IPS-18c (cell line): ENCODE results near the gene HEATR5B.
"Not testable (repeated sequence)": the region's sequence is repeated elsewhere in the genome, so short reads cannot be mapped to it uniquely, and the experiment has no call there.

Source experiments
- H3K4me3 ChIP-seq: 2 replicates; pipeline ENCODE4 v1.7.0; 2013; ENCODE audit warnings: low read depth, mild to moderate bottlenecking, low read length, moderate library complexity; ENCODE audit not compliant: insufficient read depth
- H3K9me3 ChIP-seq: one replicate; pipeline ENCODE4 v1.6.1; 2013; ENCODE audit warnings: mild to moderate bottlenecking, low read length, moderate library complexity; ENCODE audit not compliant: control insufficient read depth, insufficient read depth

Gene HEATR5B

DNA sequence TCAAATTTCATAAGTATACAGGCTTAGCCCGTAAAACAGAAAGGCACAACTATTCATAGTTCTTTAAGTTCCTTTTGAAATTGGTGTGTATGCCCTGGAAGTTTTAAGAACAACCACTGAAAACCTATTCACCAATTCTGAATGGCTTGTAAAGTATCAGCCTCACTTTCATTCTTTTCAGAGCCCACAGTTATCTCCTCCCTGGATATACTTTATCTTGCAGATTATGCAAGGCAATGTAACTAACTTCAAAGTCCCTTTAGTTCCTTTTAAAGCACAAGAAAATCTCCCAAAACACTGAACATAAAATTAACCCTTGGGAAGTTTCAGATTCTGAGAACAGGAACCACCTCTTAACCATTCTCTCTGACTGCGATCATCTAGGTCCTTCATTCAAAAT lies 119.0 kb downstream of the HEATR5B start:
- H3K9me3 ChIP-seq, result no peaks in the 10 kb centered on the region

DNA sequence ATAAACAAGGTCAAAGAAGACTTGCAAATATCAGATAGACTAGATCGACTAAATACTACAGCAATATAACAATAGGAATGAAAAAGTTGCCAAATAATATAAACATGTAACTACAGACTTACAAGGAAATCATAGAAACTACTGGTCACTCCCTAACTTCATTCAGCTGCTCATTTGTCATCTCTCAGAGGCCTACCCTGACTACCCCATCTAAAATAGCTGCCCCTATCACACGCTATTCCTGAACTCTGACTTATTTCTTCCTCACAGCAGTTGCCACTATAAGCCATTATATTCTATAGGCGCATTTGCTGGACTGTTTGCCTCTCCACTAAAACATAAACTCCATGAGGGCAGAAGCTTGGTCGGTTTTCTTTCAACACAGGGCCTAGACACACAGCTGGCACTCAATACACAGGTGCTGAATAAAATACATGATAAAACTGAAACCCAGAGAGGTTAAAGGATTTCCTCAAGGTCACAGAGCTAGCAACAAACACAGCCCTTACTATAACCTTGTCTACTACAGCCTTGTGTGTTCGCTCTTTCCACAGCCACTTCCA lies 119.6 kb downstream of the HEATR5B start:
- peak overlapping the region; percentile 94 for H3K4me3 ChIP-seq
- H3K9me3 ChIP-seq, result no peaks in the 10 kb centered on the region

More for the DNA sequence above, 119.0 kb downstream of the HEATR5B start:
- H3K4me3 ChIP-seq, result peak overlapping the region; percentile 94

DNA sequence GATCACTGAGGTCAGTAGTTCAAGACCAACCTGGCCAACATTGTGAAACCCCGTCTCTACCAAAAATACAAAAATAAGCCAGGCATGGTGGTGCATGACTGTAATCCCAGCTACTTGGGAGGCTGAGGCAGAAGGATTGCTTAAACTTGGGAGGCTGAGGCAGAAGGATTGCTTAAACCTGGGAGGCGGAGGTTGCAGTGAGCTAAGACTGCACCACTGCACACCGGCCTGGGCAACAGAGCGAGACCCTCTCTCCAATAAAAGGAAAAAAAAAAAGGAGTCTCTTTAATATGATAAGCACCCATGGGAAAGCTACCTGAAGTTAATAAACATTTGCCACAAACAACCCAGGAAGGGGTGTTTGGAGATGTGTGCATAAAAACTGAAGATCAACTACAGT lies 120.4 kb downstream of the HEATR5B start:
- no peaks in the 10 kb centered on the region for H3K9me3 ChIP-seq
- H3K4me3 ChIP-seq, result no peak overlapping the region

DNA sequence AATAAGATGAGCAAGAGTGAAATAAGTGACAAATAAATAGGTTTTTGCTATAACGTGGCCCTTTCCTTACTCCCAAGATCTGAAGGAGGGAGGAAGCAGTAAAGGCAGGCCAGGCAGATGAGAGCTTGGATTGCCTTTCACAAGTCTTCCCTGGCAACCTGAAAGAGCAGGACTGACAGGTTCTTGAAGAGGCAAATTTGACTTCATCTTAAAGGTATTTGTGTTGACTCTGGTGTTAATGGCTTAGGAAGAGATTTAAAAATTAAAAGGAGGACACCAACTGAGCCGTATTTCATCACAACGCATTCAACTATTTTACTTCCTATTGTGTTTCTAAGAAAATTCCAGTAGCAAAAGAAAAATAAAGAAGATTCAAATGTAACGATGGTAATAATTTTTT lies 121.1 kb downstream of the HEATR5B start:
- Histone ChIP-seq H3K4me3 (no peak overlapping the region), H3K9me3 (no peaks in the 10 kb centered on the region)

DNA sequence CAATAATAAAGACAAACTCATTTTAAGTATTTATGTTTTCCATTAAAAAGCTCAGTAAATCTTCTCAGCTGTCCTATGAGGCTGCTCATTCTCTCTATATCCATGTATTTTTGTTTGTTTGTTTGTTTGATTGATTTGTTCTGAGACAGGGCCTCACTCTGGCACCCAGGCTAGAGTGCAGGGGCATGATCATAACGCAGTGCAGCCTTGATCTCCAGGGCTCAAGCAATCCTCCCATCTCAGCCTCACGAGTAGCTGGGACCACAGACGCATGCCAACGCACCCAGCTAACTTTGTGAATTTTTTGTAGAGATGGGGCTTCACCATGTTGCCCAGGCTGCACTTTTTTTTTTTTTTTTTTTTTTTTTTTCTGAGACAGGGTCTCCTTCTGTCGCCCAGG lies 123.4 kb downstream of the HEATR5B start:
- H3K9me3 ChIP-seq, result no peaks in the 10 kb centered on the region
- no peak overlapping the region for H3K4me3 ChIP-seq

DNA sequence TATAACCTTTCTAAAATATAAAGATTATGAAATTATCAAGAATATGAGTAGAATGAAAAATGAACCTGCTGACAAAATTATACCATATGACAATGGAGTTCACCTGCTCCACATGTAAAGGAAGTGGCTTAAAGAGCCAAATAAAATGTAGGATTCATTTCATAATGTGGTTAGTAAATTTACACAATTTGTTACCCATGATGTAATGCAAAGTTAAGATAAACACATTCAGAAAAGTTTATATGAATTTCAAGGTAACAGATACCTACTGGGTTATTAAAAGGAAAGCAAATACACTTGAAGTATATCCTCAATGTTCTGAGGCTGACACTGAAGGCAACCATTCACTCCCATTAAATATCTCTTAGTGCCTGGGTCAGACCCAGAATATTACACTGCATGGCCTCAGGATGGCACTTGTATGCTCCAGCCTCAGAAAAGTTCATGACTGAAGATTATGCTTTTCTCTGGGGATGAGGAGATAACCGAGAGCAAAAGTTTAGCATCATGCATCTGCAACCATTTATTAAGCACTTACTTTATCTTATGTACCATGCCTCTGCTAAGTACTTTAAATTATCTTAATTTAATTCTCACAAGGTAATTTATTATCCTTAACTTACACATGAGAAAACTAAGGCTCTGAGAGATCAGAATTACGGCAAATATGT lies 124.0 kb downstream of the HEATR5B start:
- no peak overlapping the region for H3K4me3 ChIP-seq
- H3K9me3 ChIP-seq, result no peaks in the 10 kb centered on the region

DNA sequence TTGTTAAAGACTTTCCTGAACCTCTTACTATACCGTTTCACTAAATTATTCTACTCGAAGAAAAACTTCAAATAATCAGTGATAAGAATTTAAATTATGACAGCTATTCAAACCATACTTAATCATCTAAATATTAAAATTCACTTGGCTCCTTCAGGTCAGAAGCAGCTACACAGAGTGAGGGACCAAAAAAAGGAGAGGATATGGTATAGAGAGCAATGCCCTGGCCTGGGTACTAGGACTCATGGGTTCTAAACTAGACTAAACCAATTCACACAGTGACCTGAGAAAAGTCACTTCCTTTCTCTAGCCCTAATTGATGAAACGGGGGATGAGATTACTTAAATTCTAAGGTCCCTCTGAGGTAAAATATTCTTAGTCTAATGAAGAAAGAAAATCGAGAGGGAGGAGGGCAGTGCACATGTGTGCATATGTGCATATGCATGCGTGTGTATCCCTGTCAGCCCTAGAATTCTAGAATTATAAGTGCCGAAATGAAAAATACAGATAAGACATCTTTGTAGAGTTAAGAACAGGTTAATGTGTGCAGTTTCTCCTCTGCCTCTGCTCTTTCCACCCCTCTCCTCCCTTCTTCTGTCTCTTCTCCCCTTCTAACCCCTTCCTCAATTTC lies 129.1 kb downstream of the HEATR5B start:
- no peak overlapping the region for H3K4me3 ChIP-seq

DNA sequence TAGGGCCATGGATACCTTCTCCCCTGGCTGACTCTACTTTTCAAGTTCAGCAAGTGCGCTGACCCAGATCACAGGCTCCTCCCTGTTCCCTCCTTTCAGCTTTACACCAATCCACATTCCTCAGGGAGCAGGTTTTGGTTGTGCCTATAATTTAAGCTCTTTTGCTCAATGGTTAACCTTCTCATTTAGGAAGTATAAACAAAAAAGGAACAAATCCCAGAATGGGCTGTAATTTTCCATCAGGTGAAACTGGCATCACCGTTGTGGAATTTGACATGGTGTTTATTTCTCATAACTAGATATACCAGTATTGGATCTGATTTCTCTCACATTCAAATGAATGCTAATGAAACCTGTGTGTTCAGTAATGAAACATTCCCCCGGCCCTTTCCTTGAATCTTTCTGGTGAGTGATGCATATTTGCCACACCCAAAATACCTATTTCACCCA lies 131.4 kb downstream of the HEATR5B start:
- H3K9me3 ChIP-seq, result no peaks in the 10 kb centered on the region
- H3K4me3 ChIP-seq, result no peak overlapping the region

More for the DNA sequence above, 129.1 kb downstream of the HEATR5B start:
- H3K9me3 ChIP-seq, result no peaks in the 10 kb centered on the region

DNA sequence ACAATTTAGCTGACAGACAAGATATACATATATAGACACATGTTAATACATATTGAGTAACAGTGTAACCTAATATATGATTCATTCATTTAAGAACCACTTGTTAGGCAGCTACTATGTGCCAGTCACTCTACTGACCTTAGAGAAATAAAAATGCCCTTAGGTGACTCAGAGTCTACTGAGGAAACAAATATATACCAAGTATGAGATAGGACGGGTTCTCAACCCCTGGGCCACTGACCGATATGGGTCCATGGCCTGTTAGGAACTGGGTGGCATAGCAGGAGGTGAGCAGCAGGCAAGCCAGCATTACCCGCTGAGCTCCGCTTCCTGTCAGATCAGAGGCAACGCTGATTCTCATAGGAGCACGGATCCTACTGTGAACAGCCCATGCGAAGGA lies 132.6 kb downstream of the HEATR5B start:
- Histone ChIP-seq H3K4me3 (no peak overlapping the region), H3K9me3 (no peaks in the 10 kb centered on the region)

DNA sequence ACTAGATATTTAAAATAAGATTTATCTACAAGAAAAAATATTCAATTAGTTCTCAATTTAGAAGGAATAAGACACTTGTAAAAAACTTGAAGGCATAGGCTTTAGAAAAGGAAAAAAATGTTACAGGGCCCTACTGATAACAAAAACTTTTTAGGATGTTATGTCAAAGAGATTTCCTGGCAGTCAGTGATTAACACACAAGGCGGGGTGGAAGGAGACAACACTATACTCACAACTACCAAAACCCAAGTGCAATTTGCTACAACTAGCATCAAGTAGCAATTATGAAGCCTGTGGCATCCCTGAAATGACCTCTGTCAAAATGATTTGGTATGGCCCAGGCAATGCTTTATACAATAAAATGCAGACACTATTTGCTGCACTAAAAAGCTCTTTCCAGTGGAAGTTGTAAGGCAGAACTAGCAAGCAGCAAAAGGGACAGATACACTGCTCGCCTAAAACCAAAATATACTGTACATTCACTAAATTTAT lies 133.1 kb downstream of the HEATR5B start:
- H3K4me3 ChIP-seq, result no peak overlapping the region

DNA sequence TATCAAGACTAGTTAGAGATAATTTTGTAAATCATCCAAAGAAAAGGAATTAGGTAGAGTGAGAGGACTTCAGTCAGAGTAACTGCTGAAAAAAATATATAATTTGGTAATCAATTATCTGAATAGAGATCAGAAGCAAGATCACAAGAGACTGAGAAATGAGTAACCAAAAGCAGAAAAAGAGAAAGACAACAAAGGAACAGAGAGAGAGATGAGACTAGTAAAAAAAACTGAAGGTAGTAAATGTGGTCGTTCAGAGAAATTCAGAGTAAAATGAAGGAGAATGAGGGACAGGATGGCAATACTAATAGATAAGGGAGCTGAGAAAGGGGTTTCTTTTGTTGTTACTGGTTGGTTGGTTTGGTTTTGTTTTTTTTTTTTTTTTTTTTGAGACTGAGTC lies 134.3 kb downstream of the HEATR5B start:
- H3K4me3 ChIP-seq, result no peak overlapping the region
- no peaks in the 10 kb centered on the region for H3K9me3 ChIP-seq

More for the DNA sequence above, 133.1 kb downstream of the HEATR5B start:
- no peaks in the 10 kb centered on the region for H3K9me3 ChIP-seq

DNA sequence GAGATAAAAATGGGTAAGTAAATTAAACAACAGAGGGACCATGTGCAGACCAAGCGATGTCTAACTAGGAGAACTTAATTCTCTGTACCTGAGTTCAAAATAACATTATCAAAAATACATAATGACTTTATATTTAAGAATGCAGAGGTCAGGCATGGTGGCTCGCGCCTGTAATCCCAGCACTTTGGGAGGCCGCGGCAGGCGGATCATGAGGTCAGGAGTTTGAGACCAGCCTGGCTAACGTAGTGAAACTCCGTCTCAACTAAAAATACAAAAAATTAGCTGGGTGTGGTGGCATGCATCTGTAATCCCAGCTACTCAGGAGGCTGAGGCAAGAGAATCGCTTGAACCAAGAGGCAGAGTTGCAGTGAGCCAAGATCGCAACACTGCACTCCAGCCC lies 138.9 kb downstream of the HEATR5B start:
- H3K9me3 ChIP-seq, H3K4me3 ChIP-seq: not testable (repeated sequence)

DNA sequence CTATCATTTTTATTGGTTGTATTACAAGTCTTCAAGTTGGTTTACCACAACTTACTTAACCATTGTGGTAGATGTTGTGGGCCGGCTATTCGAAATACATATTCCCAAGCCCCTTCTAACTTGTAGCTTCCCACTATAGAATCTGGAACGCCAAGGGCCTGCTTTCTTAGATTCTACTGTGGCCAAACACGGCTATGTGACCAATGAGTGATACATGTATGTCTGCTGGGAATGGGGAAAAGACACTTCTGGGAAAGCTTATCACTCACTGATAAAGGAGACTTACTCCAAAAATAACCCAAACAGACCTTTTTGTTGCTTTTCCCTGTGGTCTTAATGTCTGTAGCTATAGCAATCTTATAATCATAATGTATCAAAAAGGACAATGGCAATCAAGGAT lies 142.3 kb downstream of the HEATR5B start:
- no peak overlapping the region for H3K4me3 ChIP-seq
- H3K9me3 ChIP-seq, result no peaks in the 10 kb centered on the region

DNA sequence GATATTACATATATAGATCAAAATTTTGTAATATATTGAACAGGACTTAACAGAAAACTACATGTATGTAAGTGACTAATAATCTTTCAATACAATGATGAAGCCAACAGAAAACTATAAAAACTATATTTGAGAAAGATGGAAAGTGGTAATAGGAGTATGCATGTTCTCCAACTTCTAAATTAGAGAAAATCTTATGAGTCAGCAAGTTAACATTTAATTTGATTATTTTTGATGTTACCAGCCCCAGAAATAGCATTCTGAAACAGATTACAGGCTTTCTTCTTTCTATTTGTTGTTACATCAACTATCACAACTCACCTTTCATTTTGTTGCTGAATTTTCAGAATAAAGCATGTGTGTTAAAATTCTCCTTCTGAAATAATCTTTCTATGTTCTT lies 147.6 kb downstream of the HEATR5B start:
- H3K4me3 ChIP-seq, H3K9me3 ChIP-seq: not testable (repeated sequence)

DNA sequence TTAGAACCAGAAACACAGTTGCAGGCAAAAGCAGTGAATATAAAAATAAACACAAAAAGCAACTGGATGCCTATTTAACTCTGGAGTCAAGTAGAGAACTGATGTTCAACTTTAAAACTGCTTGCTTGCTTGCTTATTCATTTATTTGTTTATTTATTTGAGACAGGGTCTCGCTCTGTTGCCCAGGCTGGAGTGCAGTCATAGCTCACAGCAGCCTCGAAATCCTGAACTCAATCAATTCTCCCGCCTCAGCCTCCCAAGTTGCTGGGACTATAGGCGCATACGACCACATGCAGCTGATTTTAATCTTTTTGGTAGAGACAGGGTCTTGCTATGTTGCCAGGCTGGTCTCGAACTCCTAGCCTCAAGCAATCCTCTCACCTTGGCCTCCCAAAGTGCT lies 152.5 kb downstream of the HEATR5B start:
- H3K4me3 ChIP-seq, H3K9me3 ChIP-seq: not testable (repeated sequence)
